GOT3 (cell line): ENCODE data around the gene ZC3HAV1.
"Not testable (repeated sequence)": the region's sequence is repeated elsewhere in the genome, so short reads cannot be mapped to it uniquely, and the experiment has no call there.

Experiments used
- DNase-seq: peaks from one replicate; lab custom pipeline; 2025; ENCODE audit warnings: mixed read lengths; lab: John Stamatoyannopoulos, UW

Gene ZC3HAV1

DNA sequence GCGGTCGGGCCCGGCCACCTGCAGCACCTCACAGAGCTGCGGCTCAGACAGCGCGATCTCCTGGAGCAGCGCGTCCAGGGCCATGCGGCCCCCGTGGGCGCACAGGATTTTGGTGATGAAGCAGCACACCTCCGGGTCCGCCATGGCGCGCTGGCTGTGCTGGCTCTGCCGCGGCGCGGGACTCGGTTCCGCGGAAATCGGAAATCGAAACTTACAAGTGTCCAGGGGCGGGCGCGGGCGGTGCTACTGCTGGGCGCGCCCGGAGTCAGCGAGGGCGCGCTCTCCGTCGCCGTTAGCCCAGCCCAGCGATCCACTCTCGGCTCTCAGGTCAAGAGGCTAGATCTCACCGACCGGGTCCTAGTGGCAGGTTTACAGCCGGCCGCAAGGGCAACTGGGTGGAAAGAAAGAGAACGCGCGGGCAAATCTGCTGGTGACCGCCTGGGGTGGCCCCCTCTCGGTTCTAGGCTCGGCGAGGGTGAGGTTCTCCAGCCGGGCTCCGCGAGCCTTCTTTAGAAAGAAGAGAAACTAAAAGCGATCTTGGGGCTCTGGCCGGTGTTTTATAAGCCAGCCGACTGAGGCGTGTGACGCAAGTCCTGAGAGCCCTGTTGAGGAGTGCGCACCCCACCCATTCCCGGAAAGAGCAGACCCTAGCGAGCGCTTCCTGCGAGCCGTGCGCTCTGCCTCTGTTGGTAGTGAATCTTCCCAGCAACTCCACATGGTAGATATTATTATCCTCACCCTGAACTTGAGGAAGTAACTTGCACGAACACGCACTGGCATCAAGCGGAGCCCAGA lies at the start of gene ZC3HAV1:
Gene ZC3HAV1 (minus strand): TSS at position 533 of the 795 bp plus-strand sequence. CDS start 389 bp downstream, at position 144.
- DNase-seq, result peak; percentile 70

DNA sequence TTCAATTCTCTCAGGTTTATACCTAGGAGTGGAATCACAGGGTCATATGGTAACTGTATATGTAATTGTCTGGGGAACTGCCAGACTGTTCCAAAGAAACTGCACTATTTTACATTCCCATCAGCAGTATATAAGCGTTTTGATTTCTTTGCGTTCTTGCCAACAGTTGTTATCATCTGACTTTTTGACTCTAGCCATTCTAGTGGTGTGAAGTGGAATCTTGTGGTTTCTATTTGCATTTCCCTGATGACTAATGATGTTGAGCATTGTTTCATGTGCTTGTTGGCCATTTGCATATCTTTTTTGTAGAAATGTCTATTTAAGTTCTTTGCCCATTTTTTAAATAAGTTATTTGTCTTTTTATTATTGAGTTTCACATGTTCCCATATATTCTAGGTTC lies 44.3 kb upstream of the ZC3HAV1 start:
- no peak for DNase-seq

DNA sequence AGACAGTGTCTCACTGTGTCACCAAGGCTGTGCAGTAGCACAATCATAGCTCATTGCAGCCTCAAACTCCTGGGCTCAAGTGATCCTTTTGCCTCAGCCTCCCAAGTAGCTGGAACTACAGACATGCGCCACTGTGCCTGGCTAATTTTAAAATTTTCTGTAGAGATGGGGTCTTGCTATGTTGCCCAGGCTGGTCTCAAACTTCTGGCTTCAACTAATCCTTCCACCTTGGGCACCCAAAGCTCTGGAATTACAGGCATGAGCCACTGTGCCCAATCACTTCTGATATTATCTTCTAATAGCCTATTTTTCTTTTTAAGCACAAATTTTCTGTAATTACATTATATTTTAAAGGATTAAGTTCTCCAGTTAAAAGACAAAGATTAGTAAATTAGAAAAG lies 42.6 kb upstream of the ZC3HAV1 start:
- DNase-seq, result no peak

DNA sequence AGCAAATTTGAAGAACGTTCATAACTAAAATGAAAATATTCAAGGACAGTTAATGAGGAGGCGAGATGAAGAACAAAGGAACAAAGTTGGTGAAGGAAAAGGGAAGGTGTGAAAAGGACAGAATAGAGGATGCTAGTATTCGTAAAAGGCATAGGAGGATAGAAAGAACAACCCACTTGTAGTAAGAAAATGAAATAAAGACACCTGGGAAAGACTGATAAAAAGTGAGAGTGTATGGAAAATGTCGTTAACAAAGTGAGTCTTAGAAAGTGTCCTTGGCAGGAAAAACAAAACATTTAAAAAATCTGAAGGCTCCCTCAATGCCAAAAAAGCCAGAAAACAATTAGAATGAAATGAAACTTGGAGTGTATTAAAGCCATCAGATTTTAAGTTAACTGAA lies 29.6 kb upstream of the ZC3HAV1 start:
- DNase-seq, result no peak

DNA sequence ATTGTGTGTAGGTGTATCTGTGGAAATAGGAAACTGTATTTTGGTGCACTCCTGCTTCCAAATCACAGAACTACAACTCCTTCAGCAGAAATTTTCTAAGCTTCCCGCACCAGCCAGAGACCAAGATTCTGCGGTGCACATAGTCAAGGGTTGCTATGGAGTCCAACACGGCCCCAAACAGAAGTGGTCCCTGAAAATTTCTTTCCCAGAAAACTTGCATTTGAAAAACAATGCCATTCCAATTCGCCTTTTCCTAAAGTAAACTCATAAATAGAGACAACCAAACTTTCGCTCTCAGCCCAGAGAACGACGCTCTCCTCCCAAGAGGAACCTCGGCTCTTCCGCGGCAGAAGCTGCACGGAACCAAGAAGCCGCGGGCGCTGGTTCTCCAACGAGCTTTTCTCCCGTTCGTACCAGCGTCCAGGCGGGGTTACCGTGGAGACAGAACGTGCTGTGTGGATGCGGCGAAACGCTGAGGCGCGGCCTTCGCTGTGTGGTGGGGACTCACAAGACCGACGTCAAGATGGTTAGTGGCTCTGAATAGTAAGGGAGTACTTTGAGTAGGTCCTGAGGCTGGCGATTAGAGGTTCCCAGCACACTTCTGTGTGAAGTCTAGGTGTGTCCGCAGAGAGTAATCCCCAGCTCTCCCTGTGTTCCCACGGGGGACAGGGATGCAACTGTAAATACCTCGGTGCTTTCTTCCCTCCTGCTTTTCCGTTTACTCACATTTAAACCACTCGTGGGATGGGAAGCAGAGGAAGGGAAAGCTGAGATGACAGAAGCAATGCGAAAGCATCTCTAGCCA lies 24.0 kb upstream of the ZC3HAV1 start:
- DNase-seq, result peak; percentile 59

DNA sequence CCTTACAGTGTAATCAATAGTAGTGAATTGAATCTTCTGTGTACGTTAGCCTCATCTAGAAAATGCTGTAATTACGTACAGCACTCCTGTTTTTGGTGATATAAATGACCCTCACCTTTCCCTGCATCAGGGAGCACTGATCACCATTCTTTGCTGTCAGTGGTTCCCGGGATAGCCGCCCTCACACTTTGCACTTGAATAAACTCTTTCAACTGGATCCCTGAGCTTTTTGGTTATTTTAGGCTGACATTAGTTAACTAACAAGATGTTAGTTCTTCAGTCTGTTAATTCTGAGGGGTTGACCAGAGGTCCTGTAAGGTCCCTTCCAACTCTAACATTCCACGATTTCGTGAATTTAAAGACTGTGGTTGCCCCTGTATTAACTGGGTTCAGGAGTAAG lies 23.4 kb upstream of the ZC3HAV1 start:
- no peak for DNase-seq

DNA sequence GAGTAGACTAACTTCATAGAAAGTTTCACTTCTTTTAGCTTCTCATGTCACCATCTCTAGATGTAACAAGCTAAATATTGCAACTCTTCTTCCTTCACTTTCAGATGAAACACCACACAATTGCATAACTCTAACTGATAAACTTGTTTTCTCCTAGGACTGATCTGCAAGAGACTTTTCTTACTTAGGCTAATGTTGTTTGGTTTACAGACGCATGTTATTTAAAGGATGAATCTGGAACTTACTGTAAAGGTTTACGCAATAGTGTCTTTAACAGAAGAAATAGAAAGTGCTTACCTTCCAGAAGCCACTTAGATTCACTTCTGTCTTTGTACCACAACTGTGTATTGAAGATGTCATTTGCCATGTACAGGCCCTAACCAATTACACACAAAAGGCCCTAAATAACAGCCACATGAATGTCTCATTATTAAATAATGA lies 22.1 kb upstream of the ZC3HAV1 start:
- no peak for DNase-seq

DNA sequence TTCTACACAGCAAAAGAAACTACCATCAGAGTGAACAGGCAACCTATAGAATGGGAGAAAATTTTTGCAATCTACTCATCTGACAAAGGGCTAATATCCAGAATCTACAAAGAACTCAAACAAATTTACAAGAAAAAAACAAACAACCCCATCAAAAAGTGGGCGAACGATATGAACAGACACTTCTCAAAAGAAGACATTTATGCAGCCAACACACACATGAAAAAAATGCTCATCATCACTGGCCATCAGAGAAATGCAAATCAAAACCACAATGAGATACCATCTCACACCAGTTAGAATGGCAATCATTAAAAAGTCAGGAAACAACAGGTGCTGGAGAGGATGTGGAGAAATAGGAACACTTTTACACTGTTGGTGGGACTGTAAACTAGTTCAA lies 20.3 kb upstream of the ZC3HAV1 start:
- DNase-seq, result not testable (repeated sequence)

DNA sequence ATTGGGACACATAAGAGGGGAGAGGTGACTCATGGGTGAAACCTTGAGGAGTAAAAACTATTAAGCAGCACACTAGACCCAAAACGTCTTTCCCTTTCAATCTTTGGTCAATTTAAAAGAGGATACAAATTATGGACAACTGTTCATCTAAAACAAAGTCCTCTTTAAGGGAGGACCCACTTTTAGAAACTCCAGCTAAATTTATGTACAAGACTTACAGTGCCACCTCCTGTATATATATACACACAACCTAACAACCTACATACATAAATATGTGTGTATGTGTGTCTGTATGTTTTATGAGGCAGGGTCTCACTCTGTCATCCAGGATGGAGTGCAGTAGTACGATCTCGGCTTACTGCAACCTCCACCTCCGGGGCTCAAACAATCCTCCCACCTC lies 18.1 kb upstream of the ZC3HAV1 start:
- no peak for DNase-seq

DNA sequence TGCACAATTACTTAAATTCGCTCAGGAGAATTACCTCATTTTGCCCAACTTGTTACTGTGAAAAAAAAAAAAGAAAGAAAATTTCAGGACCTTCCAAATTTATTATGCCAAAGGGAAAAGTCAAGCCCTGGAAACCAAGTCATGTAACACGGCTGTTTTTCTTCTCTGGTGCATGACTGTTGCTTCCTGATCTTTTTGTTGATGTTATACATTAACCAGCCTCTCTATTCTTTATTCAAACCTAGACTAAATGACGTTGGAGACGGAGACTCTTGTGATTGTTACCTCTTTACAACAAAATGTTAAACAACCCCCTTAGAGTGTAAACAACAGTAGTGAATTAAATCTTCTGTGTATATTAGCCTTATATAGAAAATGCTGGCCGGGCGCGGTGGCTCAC lies 16.1 kb upstream of the ZC3HAV1 start:
- no peak for DNase-seq

DNA sequence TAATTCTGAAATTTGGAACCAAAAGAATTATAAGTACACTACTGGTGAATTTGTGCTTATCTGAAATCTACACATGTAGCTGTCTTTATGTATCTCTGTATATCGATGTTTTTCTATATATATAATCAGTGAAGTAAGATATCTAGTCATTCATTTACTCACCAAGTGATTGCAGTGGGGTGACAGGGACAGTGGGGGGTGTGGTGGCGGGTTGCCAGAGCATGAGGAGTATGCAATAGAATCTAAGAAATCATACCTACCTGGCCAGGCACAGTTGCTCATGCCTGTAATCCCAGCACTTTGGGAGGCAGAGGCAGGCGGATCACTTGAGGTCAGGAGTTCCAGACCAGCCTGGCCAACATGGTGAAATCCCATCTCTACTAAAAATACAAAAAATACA lies 15.5 kb upstream of the ZC3HAV1 start:
- not testable (repeated sequence) for DNase-seq

DNA sequence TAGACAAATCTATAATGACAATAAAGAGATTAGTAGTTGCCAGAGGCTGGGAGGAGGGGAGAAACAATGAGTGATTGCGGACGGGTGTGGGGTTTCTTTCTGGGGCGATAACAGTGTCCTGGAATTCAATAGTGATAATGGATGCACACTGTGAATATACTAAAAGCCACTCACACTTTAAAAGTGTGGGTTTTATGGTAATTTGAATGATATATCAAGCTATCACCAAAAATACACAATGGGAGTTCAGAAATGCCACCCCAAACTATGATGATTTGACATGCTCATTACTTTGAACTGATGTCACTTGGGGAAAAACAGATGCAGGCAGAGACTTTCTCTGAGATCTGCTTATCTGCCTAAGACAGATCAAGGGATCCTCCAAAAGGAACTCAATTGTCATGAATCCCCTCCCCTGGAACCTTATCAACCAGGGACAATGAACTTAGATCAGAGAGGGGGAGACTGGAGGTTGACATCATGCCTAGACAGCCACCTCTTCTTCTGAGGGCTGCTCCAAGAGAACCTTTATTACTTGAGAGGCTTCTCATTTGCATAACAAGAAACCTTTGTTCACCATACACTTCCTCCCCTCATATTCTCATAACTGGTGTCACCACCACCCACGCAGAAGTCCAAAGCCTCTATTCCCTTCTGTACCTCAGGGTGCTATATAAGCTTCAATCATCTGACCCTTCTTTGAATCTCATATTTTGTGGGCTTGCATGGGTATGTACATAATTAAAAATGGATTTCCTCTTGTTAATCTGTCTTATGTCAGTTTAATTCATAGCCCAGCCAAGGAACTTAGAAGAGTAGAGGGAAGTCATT lies 14.8 kb upstream of the ZC3HAV1 start:
- DNase-seq, result no peak

DNA sequence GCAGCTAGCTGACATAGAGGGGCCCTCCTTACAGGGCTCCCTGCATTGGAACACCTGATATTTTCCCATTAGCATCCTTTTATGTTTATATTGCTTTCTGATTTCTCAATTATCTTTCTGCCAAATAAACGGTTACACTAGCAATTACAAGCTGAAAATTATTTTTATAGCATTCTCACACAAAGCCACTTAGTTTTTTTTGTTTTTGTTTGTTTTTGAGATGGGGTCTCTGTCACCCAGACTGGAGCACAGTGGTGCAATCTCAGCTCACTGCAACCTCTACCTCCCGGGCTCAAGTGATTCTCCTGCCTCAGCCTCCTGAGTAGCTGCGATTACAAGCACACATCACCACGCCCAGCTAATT lies 9.9 kb upstream of the ZC3HAV1 start:
- no peak for DNase-seq

DNA sequence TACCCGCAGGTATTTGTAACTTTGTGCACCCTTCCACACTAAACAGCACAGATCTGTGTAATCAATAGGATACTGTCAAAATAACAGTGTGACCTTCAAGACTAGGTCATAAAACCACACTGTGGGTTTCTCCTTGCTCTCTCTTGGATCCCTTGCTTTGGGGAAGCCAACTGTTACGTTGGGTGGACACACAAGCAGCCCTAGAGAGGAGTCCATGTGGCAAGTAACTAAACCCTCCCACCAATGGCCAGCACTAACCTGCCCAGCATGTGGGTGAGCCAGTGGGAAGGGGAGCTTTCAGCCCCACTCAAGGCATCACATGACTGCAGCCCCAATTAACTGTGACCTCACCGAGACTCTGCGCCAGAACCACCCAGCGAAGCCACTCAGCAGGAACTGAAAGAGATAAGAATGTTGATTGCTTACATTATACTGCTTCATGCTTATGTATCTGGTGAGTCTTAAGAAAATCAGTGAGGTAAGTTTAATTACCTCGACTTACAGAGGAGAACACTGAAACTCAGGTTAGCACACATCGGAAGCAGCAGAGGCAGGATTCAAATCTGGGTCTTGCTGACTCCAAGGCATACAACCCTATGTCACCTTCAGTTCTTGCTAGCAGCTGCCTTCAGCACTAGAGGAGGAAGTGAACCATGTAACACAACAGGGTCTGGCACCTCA lies 9.4 kb upstream of the ZC3HAV1 start:
- no peak for DNase-seq

DNA sequence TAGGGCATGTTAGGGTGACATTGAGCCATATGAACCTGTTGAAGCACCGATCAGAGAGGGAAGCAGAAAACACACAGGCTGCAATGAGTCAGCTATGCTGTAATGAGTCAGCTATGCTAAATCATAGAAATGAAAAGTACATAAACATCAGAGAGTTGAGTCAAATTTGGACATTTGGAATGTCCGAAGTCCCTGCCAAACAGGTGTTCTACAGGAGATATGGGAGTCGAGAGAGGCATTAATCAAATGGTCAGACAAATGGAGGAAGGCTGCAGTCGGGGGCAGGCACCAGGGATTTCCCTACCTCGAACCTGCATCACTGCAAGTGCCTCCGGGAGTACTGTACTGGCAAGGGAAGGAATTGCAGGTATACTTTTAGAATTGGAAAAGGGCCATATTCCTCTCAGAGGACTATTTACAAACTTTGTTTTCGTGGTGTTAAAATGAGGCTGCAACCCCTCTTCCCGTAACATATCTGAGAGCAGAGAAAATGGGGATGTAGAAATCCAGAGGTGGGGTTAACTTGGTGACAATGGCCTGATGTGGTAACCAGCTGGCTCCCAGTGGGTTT lies 8.8 kb upstream of the ZC3HAV1 start:
- DNase-seq, result no peak

DNA sequence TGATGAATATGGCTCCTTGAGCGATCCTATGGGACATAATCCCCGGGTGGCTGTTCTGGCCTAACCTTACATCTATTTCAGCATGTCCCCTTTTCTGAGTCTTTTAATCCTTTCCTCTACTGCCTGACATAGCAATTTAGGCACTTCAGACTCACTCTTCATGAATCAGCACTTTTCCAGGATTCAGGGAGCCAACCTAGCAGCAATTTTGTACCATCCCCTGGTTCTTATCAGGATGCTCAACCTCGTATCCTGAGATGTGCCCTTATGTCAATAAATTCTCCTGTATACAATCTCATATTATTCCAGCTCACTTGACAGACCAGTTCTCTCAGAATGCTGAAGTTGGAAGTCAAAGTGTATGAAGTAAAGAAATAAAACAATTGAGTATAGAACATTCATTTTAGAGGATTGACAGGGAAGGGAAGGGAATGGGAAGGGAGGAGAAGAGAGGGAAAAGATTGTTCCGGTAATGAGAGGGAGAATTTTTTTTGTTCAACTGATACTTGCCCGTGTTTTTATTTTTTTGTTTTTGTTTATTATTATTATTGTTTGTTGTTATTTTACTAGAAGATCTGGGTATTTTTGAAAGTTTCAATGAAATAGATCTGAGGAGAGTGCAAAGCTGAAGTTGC lies 8.2 kb upstream of the ZC3HAV1 start:
- DNase-seq, result no peak

DNA sequence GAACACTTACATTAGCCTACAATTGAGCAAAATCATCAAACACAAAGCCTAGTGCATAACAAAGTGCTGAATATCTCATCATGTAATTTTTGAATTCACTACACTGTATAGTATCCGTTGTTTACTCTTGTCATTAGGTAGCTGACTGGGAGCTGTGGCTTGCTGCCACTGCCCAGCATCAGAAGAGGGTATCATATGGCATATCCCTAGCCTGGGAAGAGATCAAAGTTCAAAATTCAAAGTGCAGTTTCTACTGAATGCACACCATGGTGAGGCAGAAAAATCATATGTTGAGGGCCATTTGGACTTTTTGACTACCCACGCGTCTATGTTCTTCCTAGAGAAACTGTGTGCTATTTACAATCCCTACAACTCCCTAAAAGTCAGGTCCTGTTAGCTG lies 7.5 kb upstream of the ZC3HAV1 start:
- no peak for DNase-seq

DNA sequence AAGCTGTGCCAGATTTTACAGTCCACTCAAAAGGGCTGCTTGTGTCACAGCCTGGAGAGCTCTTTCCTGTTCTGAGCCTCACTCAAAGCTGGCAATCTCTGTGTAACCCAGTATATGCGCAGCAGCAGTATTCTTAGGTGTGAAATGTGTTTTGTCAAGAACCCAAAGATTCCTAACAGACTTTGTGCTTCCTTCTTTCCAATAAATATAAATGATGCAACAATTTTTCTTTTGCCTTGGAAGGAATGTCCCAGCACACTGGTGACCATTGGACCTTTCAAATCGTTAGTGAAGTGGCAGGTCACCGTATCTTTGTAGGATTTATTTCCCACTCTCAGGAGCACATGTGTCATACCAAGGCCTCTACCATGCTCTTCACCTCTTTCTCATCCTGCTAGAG lies 5.6 kb upstream of the ZC3HAV1 start:
- DNase-seq, result no peak

DNA sequence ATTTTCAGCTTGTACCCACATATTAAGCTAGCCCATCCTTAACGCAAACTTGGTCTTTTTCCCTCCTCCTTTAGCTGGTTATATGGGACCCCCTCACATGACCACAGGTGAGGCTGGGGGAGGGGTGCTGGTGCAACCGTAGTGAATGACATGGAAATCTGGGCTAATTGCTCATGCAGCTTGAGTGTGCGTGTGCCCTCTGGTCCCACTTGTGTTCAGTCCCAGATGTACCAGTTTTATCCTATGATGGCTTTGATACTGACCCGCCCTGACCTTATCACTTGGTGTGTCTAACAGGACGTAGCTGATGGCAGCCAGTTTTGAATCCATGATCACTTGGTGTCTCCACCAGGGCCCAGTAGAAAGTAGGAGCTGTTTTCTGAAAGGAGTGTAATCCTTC lies 5.1 kb upstream of the ZC3HAV1 start:
- no peak for DNase-seq

DNA sequence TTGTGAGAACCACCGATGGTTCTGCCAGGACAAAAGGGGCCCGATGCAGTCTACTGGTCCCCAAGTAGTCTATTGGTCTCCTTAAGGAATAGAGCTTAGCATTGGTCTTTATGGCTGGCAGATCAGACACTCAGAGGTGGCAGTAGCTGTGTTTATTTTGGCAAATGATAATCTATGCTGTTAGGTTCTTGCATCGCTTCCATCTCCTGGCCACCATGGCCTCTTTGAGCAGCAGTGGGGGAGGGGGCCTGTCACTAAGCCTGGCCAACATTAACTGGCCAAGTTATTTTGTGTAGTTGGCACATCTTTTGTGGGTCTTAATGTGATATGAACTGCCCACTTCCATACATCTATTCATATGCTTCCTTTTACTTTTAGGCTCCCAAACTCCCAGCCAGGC lies 4.5 kb upstream of the ZC3HAV1 start:
- no peak for DNase-seq

DNA sequence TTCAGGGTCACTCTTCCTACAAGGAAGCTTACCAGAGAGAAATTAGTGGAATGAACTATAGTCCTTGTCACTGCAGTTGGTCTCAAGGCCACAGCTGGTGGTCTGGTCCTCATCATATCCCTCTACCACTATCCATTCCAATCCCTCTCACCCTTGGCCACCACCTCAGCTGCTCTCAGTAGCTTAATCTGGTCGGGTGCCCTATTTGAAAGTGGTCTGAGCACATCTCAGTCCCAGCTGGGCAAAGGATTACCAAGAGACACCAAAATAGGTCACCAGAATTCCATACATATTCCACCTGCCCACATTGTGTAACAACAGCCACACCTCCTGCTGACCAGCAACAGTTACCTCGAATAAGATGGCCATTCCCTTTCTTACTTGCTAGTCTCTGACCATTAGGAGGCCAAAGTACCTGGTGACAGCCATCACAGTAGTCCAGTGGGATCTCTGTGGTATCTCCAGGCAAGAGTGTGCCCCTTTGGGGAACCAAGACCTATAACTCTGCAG lies 3.3 kb upstream of the ZC3HAV1 start:
- no peak for DNase-seq
